GM12891 (cell line): ENCODE measurements around the gene KRTAP10-11.

ENCODE experiments used
- PAX5 ChIP-seq: IDR thresholded peaks from 2 replicates; pipeline ENCODE4 v1.6.1; 2011; ENCODE audit warnings: low read length, moderate library complexity, mild to moderate bottlenecking; ENCODE audit not compliant: insufficient read depth, severe bottlenecking
- POLR2A ChIP-seq: IDR thresholded peaks from 2 replicates; pipeline ENCODE4 v1.6.1; 2011; ENCODE audit warnings: low read depth, low read length, control low read depth
- POLR2AphosphoS5 ChIP-seq: IDR thresholded peaks from 2 replicates; pipeline ENCODE4 v1.6.1; 2011; ENCODE audit warnings: low read depth, low read length, control low read depth
- SPI1 ChIP-seq: IDR thresholded peaks from 2 replicates; pipeline ENCODE4 v1.6.1; 2011; ENCODE audit warnings: low read depth, low read length, control low read depth
- TAF1 ChIP-seq: IDR thresholded peaks from 2 replicates; pipeline ENCODE4 v1.6.1; 2011; ENCODE audit warnings: low read depth, low read length, control low read depth

- TF ChIP-seq POLR2A (no peak), TAF1 (no peak), POLR2AphosphoS5 (no peak), PAX5 (no peak), SPI1 (no peak)
These were observed 44.4 kb upstream of the KRTAP10-11 start for GRCh38 chr21:44601596-44602462.
